ENCODE data around the gene TTC7B.

GRCh38 chr14:90829677-90830076 is 13.4 kb upstream of the TTC7B start:
- no peak for TF ChIP-seq CTCF (IDR thresholded peaks at IDR 0.05)
- TF ChIP-seq POLR2A (IDR thresholded peaks at IDR 0.05): no peak
